SK-N-SH (cell line): ENCODE measurements around the gene VASN.
"Not testable (repeated sequence)": the region's sequence is repeated elsewhere in the genome, so short reads cannot be mapped to it uniquely, and the experiment has no call there.

Experiments
- ELF1 ChIP-seq: IDR thresholded peaks from 2 replicates; pipeline ENCODE4 v1.4.0; 2012
- EP300 ChIP-seq, 2 experiments: IDR thresholded peaks; 2 replicates each; pipeline versions ENCODE4 v1.4.0 to v1.6.1; 2012; ENCODE audit warnings: borderline replicate concordance in 1 of 2, low read depth in 1 of 2, low read length in 1 of 2
- FOXJ3 ChIP-seq: sonication (generic); formaldehyde crosslinking; IDR thresholded peaks from 2 replicates; pipeline ENCODE4 v1.5.1; 2020; ENCODE audit warnings: mild to moderate bottlenecking, missing genetic modification reagents
- MXI1 ChIP-seq: IDR thresholded peaks from 2 replicates; pipeline ENCODE4 v1.6.1; 2012; ENCODE audit warnings: mild to moderate bottlenecking, low read depth, low read length, improper control_type of control experiment
- POLR2AphosphoS5 ChIP-seq: IDR thresholded peaks from 2 replicates; pipeline ENCODE4 v1.6.1; 2012; ENCODE audit warnings: low read depth, low read length
- RFX5 ChIP-seq: IDR thresholded peaks from 2 replicates; pipeline ENCODE4 v1.6.1; 2012; ENCODE audit warnings: mild to moderate bottlenecking, improper control_type of control experiment, low read length
- SMC3 ChIP-seq: IDR thresholded peaks from 2 replicates; pipeline ENCODE4 v1.6.1; 2012; ENCODE audit warnings: low read depth, low read length, improper control_type of control experiment
- TF ChIP-seq, protein P1 (sequence below): fragments of 200-600 bp; sonication (generic); IDR thresholded peaks from 2 replicates; pipeline ENCODE4 v1.6.1; 2017; ENCODE audit warnings: antibody characterized with exemption, mild to moderate bottlenecking, moderate library complexity
- TF ChIP-seq, protein P2 (sequence below): IDR thresholded peaks from 2 replicates; pipeline ENCODE4 v1.4.0; 2012; ENCODE audit warnings: low read depth, borderline replicate concordance
- TF ChIP-seq, protein P3 (sequence below): IDR thresholded peaks from 2 replicates; pipeline ENCODE4 v1.4.0; 2012; ENCODE audit warnings: low read depth

DNA sequence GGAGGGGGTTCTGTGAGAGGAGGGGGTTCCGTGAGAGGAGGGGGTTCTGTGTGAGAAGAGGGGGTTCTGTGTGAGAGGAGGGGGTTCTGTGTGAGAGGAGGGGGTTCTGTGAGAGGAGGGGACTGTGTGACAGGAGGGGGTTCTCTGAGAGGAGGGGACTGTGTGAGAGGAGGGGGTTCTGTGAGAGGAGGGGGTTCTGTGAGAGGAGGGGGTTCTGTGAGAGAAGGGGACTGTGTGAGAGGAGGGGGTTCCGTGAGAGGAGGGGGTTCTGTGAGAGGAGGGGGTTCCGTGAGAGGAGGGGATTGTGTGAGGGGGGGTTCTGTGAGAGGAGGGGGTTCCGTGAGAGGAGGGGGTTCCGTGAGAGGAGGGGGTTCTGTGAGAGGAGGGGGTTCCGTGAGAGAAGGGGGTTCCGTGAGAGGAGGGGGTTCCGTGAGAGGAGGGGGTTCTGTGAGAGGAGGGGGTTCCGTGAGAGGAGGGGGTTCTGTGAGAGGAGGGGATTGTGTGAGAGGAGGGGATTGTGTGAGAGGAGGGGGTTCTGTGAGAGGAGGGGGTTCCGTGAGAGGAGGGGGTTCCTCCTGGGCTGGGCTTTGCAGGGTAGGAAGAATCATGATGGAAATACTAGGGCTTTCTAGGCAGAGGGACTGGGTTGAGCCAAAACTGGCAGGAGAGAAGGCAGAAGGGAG is 27.2 kb upstream of the VASN start:
- TF ChIP-seq, protein P1, sequence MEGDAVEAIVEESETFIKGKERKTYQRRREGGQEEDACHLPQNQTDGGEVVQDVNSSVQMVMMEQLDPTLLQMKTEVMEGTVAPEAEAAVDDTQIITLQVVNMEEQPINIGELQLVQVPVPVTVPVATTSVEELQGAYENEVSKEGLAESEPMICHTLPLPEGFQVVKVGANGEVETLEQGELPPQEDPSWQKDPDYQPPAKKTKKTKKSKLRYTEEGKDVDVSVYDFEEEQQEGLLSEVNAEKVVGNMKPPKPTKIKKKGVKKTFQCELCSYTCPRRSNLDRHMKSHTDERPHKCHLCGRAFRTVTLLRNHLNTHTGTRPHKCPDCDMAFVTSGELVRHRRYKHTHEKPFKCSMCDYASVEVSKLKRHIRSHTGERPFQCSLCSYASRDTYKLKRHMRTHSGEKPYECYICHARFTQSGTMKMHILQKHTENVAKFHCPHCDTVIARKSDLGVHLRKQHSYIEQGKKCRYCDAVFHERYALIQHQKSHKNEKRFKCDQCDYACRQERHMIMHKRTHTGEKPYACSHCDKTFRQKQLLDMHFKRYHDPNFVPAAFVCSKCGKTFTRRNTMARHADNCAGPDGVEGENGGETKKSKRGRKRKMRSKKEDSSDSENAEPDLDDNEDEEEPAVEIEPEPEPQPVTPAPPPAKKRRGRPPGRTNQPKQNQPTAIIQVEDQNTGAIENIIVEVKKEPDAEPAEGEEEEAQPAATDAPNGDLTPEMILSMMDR: not testable (repeated sequence)
- TF ChIP-seq POLR2AphosphoS5; EP300 (IDR thresholded peaks at IDR 0.05; ENCODE audit: borderline replicate concordance in 1 of 2, low read depth in 1 of 2, low read length in 1 of 2); FOXJ3; MXI1; ELF1; RFX5; SMC3: not testable (repeated sequence)
- TF ChIP-seq, protein P2, sequence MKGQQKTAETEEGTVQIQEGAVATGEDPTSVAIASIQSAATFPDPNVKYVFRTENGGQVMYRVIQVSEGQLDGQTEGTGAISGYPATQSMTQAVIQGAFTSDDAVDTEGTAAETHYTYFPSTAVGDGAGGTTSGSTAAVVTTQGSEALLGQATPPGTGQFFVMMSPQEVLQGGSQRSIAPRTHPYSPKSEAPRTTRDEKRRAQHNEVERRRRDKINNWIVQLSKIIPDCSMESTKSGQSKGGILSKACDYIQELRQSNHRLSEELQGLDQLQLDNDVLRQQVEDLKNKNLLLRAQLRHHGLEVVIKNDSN: not testable (repeated sequence)
- TF ChIP-seq, protein P3, sequence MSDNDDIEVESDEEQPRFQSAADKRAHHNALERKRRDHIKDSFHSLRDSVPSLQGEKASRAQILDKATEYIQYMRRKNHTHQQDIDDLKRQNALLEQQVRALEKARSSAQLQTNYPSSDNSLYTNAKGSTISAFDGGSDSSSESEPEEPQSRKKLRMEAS: not testable (repeated sequence)
